GM23338 (cell line): ENCODE data around the gene NFIB. TPM values are rescaled to one million over a fixed set of nuclear protein-coding genes. Genes with fewer than 3 reads are reported as not detected.

Experiments
- ATAC-seq: fragments of 200-7000 bp; cut with Tn5 transposase; 3 replicates; pipeline ENCODE4 v1.9.1; 2020
- DNase-seq: peaks from one replicate; pipeline ENCODE4 v3.0.0-alpha.2; 2015; ENCODE audit warnings: low spot score
- H2AFZ ChIP-seq: fragments of 200-600 bp; sonication (generic); 2 replicates; pipeline ENCODE4 v1.8.0; 2016; ENCODE audit warnings: antibody characterized with exemption, mild to moderate bottlenecking, moderate library complexity
- H3F3A ChIP-seq: fragments of 200-600 bp; sonication (generic); replicated peaks from 2 replicates; pipeline ENCODE4 v1.8.0; 2017; ENCODE audit warnings: antibody characterized with exemption, mixed run types, low read depth
- H3K27ac ChIP-seq: fragments of 200-600 bp; sonication (generic); 2 replicates; pipeline ENCODE4 v1.6.1; 2016; ENCODE audit warnings: low read depth
- H3K27me3 ChIP-seq: fragments of 200-600 bp; sonication (generic); 2 replicates; pipeline ENCODE4 v1.8.0; 2016; ENCODE audit warnings: mild to moderate bottlenecking, mixed run types, moderate library complexity; ENCODE audit not compliant: insufficient read depth
- H3K36me3 ChIP-seq: fragments of 200-600 bp; sonication (generic); 2 replicates; pipeline ENCODE4 v1.8.0; 2016; ENCODE audit warnings: mild to moderate bottlenecking; ENCODE audit not compliant: insufficient read depth
- H3K4me1 ChIP-seq: fragments of 200-600 bp; sonication (generic); 2 replicates; pipeline ENCODE4 v1.8.0; 2016; ENCODE audit warnings: mild to moderate bottlenecking, moderate library complexity; ENCODE audit not compliant: insufficient read depth
- H3K4me2 ChIP-seq: fragments of 200-600 bp; sonication (generic); 2 replicates; pipeline ENCODE4 v1.7.1; 2017; ENCODE audit warnings: mixed run types
- H3K4me3 ChIP-seq: fragments of 200-600 bp; sonication (generic); 2 replicates; pipeline ENCODE4 v1.6.1; 2016; ENCODE audit warnings: mixed run types
- H3K79me2 ChIP-seq: fragments of 200-600 bp; sonication (generic); replicated peaks from 2 replicates; pipeline ENCODE4 v1.8.0; 2017; ENCODE audit warnings: mild to moderate bottlenecking; ENCODE audit not compliant: insufficient read depth
- H3K9me2 ChIP-seq: fragments of 200-600 bp; sonication (generic); 2 replicates; pipeline ENCODE4 v1.8.0; 2017; ENCODE audit not compliant: insufficient read depth
- H4K20me1 ChIP-seq: fragments of 200-600 bp; sonication (generic); replicated peaks from 2 replicates; pipeline ENCODE4 v1.8.0; 2017; ENCODE audit warnings: mild to moderate bottlenecking; ENCODE audit not compliant: insufficient read depth
- H3K27ac Mint-ChIP-seq: 2 replicates; pipeline ENCODE4 v1.8.0; 2020; ENCODE audit warnings: inconsistent platforms, mild to moderate bottlenecking, moderate library complexity, mixed read lengths
- H3K27me3 Mint-ChIP-seq: 3 replicates; pipeline ENCODE4 v1.8.0; 2022; ENCODE audit warnings: low read depth, mild to moderate bottlenecking, moderate library complexity, mixed read lengths, inconsistent platforms; ENCODE audit not compliant: insufficient read depth, poor library complexity
- H3K36me3 Mint-ChIP-seq: 3 replicates; pipeline ENCODE4 v1.8.0; 2021; ENCODE audit warnings: low read depth, mild to moderate bottlenecking, inconsistent platforms, moderate library complexity, mixed read lengths
- H3K4me1 Mint-ChIP-seq: 3 replicates; pipeline ENCODE4 v1.8.0; 2020; ENCODE audit warnings: mild to moderate bottlenecking, inconsistent platforms, mixed read lengths
- H3K4me3 Mint-ChIP-seq: 3 replicates; pipeline ENCODE4 v1.8.0; 2021; ENCODE audit warnings: moderate library complexity, mild to moderate bottlenecking, inconsistent platforms, mixed read lengths
- H3K9me3 Mint-ChIP-seq: 3 replicates; pipeline ENCODE4 v1.8.0; 2020; ENCODE audit warnings: moderate library complexity, mild to moderate bottlenecking, inconsistent platforms, mixed read lengths
- EZH2 ChIP-seq: fragments of 200-600 bp; sonication (generic); IDR thresholded peaks from one replicate; pipeline ENCODE4 v1.8.0; 2017; ENCODE audit warnings: antibody characterized with exemption, mild to moderate bottlenecking, low read depth; ENCODE audit not compliant: unreplicated experiment
- EZH2phosphoT487 ChIP-seq: fragments of 200-600 bp; sonication (generic); IDR thresholded peaks from one replicate; pipeline ENCODE4 v1.8.1; 2018; ENCODE audit warnings: antibody characterized with exemption; ENCODE audit not compliant: unreplicated experiment
- JUNB ChIP-seq: IDR thresholded peaks from one replicate; pipeline ENCODE4 v1.6.1; 2016; ENCODE audit warnings: antibody characterized with exemption; ENCODE audit not compliant: unreplicated experiment
- NANOG ChIP-seq: IDR thresholded peaks from 2 replicates; pipeline ENCODE4 v1.6.1; 2016; ENCODE audit warnings: antibody characterized with exemption, borderline replicate concordance
- POLR2AphosphoS5 ChIP-seq: IDR thresholded peaks from 2 replicates; pipeline ENCODE4 v1.6.1; 2016; ENCODE audit warnings: antibody characterized with exemption, low read depth
- STAT1 ChIP-seq: IDR thresholded peaks from one replicate; pipeline ENCODE4 v1.6.1; 2016; ENCODE audit warnings: antibody characterized with exemption; ENCODE audit not compliant: unreplicated experiment
- ZNF114 ChIP-seq: fragments of 250-450 bp; sonication (Bioruptor Pico); IDR thresholded peaks from 2 replicates; pipeline ENCODE4 v1.5.0; 2020; ENCODE audit warnings: mild to moderate bottlenecking, moderate library complexity
- ZNF331 ChIP-seq: fragments of 250-450 bp; sonication (Bioruptor Pico); IDR thresholded peaks from 2 replicates; pipeline ENCODE4 v1.5.0; 2020; ENCODE audit warnings: low read depth, mild to moderate bottlenecking, moderate library complexity
- polyA plus RNA-seq: library from polyadenylated mRNA; unstranded; fragments of >200 nt; fragmentation: Nextera tagmentation; extraction: Ambion mirVana; gene quantifications from 2 replicates; pipeline ENCODE4 v1.2.1, GENCODE V29; 2016
- total RNA-seq: library from RNA; depleted of rRNA; stranded (reverse); fragments of >200 nt; shearing (Covaris generic); gene quantifications from 2 replicates; pipeline ENCODE4 v1.2.3, GENCODE V29; 2014
- TF ChIP-seq, protein P1 (sequence below), 2 experiments: fragments of 200-600 bp in 1 of 2; sonication (generic) in 1 of 2; conservative IDR thresholded peaks; 2 replicates each; pipeline versions ENCODE4 v1.5.1 to v1.6.1; 2016 to 2017; ENCODE audit warnings: antibody characterized with exemption in 2 of 2, low read depth in 2 of 2, mild to moderate bottlenecking in 2 of 2, moderate library complexity in 1 of 2
- TF ChIP-seq, protein P2 (sequence below): IDR thresholded peaks from one replicate; pipeline ENCODE4 v1.6.1; 2018; ENCODE audit warnings: antibody characterized with exemption; ENCODE audit not compliant: unreplicated experiment
- TF ChIP-seq, protein P3 (sequence below): IDR thresholded peaks from 2 replicates; pipeline ENCODE4 v1.6.1; 2016; ENCODE audit warnings: antibody characterized with exemption

The NFIB gene
- total and polyA plus RNA-seq, 2 experiments from 2014 or later, result 3.9 to 4.7 TPM

DNA sequence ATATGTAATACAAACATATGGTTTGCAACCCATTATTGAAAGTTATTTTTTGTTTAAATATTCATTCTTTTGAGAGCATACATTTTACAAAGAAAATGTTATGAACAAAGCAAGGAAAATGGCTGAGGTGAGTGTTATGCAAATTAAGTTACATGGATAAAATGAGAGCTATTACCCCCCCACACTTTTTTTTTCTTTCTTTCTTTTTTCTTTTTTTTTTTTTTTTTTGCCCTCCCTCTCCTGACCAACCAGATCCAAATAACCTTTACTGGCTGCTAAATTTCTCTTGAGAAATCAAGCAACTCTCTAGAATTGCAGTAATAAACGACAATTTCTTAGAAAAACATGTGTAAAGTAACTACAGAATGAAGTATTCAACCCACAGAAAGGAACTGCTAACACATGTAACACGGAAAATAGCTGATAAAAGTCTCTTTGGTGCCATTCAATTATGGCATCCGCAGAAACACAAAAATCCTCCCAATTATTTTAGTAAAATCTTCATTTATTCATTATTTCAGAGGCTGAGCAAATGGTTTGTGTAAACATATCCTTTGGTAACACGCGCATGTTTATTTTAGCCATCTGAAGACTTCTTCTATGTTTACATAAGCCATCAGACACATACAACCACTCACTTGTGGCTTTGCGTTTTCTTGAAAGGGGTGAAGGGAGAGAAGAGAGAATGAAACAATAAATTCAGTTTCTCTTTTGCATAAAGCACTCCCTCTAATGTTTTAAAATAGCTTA is 216.1 kb downstream of the NFIB start:
- peaks cover 38% of the 10 kb centered on the region for H3K4me1 ChIP-seq
- DNase-seq (no peak), ATAC-seq (no peak)
- H3K27me3 ChIP-seq, result no peaks in the 10 kb centered on the region
- H3K9me2 ChIP-seq, result no peaks in the 10 kb centered on the region
- H3K36me3 ChIP-seq, result no peaks in the 10 kb centered on the region
- no peak overlapping the region for H2AFZ ChIP-seq
- Mint-ChIP-seq H3K36me3 (no peaks in the 10 kb centered on the region), H3K4me3 (no peak overlapping the region), H3K9me3 (no peaks in the 10 kb centered on the region; the same call in 2 of the 3 replicates), H3K27me3 (no peaks in the 10 kb centered on the region), H3K4me1 (peaks cover 58% of the 10 kb centered on the region), H3K27ac (no peak overlapping the region)
- H3K4me2 ChIP-seq, result no peak overlapping the region
- no peak for TF ChIP-seq POLR2AphosphoS5
- TF ChIP-seq, protein P1, sequence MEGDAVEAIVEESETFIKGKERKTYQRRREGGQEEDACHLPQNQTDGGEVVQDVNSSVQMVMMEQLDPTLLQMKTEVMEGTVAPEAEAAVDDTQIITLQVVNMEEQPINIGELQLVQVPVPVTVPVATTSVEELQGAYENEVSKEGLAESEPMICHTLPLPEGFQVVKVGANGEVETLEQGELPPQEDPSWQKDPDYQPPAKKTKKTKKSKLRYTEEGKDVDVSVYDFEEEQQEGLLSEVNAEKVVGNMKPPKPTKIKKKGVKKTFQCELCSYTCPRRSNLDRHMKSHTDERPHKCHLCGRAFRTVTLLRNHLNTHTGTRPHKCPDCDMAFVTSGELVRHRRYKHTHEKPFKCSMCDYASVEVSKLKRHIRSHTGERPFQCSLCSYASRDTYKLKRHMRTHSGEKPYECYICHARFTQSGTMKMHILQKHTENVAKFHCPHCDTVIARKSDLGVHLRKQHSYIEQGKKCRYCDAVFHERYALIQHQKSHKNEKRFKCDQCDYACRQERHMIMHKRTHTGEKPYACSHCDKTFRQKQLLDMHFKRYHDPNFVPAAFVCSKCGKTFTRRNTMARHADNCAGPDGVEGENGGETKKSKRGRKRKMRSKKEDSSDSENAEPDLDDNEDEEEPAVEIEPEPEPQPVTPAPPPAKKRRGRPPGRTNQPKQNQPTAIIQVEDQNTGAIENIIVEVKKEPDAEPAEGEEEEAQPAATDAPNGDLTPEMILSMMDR (conservative IDR thresholded peaks at IDR 0.05; ENCODE audit: low read depth in 2 of 2), result no peak
- no peaks in the 10 kb centered on the region for H4K20me1 ChIP-seq
- no peak overlapping the region for H3K4me3 ChIP-seq
- no peak overlapping the region for H3K27ac ChIP-seq
- H3K79me2 ChIP-seq, result no peaks in the 10 kb centered on the region
- no peaks in the 10 kb centered on the region for H3F3A ChIP-seq

DNA sequence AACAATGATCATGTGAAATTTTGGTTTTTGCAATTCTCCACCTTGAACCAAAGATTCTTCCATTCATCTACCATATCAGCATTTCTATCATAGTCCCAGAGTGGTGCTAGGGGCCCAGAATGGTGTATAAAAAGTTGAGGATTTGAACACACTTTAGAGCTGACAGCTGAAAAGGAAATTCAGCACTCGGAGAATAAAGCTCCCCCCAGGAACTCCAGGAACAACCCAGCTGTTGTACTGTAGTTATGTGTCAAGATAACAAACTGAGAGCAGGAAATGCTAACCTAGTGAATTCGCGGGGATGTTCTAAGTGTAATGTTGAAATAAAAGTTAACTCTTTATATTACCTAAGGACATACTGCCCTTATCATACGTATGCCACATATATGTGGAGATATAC is 216.7 kb downstream of the NFIB start:
- H2AFZ ChIP-seq, result no peak overlapping the region
- H3K27ac ChIP-seq, result no peak overlapping the region
- no peaks in the 10 kb centered on the region for H3K9me2 ChIP-seq
- H3K27me3 ChIP-seq, result no peaks in the 10 kb centered on the region
- TF ChIP-seq ZNF331 (CRISPR knock-in tag) (no peak), ZNF114 (CRISPR knock-in tag) (no peak), STAT1 (no peak), JUNB (no peak)
- peak overlapping the region; percentile 6; the same call in 1 of the 3 replicates for H3K4me3 Mint-ChIP-seq
- H3K4me1 Mint-ChIP-seq, result peaks cover 54% of the 10 kb centered on the region
- H3K9me3 Mint-ChIP-seq, result no peaks in the 10 kb centered on the region; the same call in 2 of the 3 replicates
- H3K36me3 Mint-ChIP-seq, result no peaks in the 10 kb centered on the region
- no peak overlapping the region for H3K27ac Mint-ChIP-seq
- DNase-seq, result peak; percentile 21
- no peaks in the 10 kb centered on the region for H4K20me1 ChIP-seq
- H3K4me1 ChIP-seq, result peaks cover 32% of the 10 kb centered on the region
- H3K79me2 ChIP-seq, result no peaks in the 10 kb centered on the region
- H3K36me3 ChIP-seq, result no peaks in the 10 kb centered on the region
- H3K27me3 Mint-ChIP-seq, result no peaks in the 10 kb centered on the region
- no peak overlapping the region for H3K4me3 ChIP-seq
- no peak for ATAC-seq
- H3F3A ChIP-seq, result no peaks in the 10 kb centered on the region
- 0 out of 2 replicates have a peak overlapping the region, but pooled peaks have one; percentile 2 for H3K4me2 ChIP-seq

DNA sequence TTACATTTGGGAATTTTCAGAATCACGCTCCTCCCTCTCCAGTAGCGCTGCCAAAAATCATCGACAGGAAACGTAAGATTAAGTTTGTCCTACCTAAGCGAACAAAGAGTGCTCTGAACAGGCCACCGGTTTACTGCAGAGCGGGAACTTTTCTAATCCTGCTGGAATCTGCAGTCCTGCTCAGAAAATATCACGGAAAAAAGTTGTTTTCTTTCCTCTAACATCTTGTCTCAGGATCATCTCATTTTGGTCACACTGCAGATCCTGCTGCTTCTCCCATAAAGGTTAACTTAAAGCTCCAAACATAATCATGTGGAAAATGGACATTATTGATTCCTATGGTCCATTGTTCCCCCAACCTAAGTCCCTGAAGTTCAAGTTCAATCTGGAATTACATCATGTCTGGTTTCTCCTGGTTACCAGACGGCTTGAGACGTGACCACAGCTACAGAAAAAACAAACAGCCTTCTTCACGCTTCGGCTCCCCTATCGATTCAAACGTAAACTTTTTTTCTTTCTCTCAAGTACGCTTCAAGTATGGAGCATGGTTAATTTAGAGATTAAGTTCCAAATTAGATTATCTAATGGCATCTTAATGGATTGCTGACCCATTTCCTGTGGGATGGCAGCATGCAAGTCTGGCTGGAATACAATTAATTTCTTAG is 217.6 kb downstream of the NFIB start:
- H2AFZ ChIP-seq, result peak overlapping the region; percentile 4; the same call in 1 of the 2 replicates
- H3K4me1 Mint-ChIP-seq, result peaks cover 47% of the 10 kb centered on the region
- TF ChIP-seq, protein P2, sequence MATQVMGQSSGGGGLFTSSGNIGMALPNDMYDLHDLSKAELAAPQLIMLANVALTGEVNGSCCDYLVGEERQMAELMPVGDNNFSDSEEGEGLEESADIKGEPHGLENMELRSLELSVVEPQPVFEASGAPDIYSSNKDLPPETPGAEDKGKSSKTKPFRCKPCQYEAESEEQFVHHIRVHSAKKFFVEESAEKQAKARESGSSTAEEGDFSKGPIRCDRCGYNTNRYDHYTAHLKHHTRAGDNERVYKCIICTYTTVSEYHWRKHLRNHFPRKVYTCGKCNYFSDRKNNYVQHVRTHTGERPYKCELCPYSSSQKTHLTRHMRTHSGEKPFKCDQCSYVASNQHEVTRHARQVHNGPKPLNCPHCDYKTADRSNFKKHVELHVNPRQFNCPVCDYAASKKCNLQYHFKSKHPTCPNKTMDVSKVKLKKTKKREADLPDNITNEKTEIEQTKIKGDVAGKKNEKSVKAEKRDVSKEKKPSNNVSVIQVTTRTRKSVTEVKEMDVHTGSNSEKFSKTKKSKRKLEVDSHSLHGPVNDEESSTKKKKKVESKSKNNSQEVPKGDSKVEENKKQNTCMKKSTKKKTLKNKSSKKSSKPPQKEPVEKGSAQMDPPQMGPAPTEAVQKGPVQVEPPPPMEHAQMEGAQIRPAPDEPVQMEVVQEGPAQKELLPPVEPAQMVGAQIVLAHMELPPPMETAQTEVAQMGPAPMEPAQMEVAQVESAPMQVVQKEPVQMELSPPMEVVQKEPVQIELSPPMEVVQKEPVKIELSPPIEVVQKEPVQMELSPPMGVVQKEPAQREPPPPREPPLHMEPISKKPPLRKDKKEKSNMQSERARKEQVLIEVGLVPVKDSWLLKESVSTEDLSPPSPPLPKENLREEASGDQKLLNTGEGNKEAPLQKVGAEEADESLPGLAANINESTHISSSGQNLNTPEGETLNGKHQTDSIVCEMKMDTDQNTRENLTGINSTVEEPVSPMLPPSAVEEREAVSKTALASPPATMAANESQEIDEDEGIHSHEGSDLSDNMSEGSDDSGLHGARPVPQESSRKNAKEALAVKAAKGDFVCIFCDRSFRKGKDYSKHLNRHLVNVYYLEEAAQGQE, result no peak
- no peak for TF ChIP-seq STAT1
- TF ChIP-seq EZH2, result no peak
- TF ChIP-seq NANOG, result no peak
- TF ChIP-seq POLR2AphosphoS5, result no peak
- TF ChIP-seq, protein P3, sequence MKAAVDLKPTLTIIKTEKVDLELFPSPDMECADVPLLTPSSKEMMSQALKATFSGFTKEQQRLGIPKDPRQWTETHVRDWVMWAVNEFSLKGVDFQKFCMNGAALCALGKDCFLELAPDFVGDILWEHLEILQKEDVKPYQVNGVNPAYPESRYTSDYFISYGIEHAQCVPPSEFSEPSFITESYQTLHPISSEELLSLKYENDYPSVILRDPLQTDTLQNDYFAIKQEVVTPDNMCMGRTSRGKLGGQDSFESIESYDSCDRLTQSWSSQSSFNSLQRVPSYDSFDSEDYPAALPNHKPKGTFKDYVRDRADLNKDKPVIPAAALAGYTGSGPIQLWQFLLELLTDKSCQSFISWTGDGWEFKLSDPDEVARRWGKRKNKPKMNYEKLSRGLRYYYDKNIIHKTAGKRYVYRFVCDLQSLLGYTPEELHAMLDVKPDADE, result no peak
- TF ChIP-seq ZNF331 (CRISPR knock-in tag), result no peak
- no peak for TF ChIP-seq EZH2phosphoT487
- no peak for TF ChIP-seq ZNF114 (CRISPR knock-in tag)

More for the DNA sequence above, 217.6 kb downstream of the NFIB start:
- H3F3A ChIP-seq, result no peaks in the 10 kb centered on the region
- H3K4me3 Mint-ChIP-seq, result peak overlapping the region; percentile 36; the same call in 2 of the 3 replicates
- DNase-seq, result peak; percentile 53
- no peaks in the 10 kb centered on the region for H3K27me3 ChIP-seq
- H3K9me3 Mint-ChIP-seq, result no peaks in the 10 kb centered on the region; the same call in 2 of the 3 replicates
- peaks cover 2% of the 10 kb centered on the region for H3K27me3 Mint-ChIP-seq
- H3K4me1 ChIP-seq, result peaks cover 32% of the 10 kb centered on the region
- H3K27ac ChIP-seq, result peak overlapping the region; percentile 17; the same call in 1 of the 2 replicates
- no peaks in the 10 kb centered on the region for H3K36me3 ChIP-seq
- H4K20me1 ChIP-seq, result no peaks in the 10 kb centered on the region
- H3K9me2 ChIP-seq, result no peaks in the 10 kb centered on the region
- H3K4me2 ChIP-seq, result peak overlapping the region; percentile 25
- no peak overlapping the region for H3K4me3 ChIP-seq
- no peaks in the 10 kb centered on the region for H3K79me2 ChIP-seq
- peak overlapping the region; percentile 79 for H3K27ac Mint-ChIP-seq
- ATAC-seq, result peak; percentile 67
- H3K36me3 Mint-ChIP-seq, result no peaks in the 10 kb centered on the region
